ENCODE results near the gene THOC2. TPM values are rescaled to one million over a fixed set of nuclear protein-coding genes. Genes with fewer than 3 reads are reported as not detected.
"Not testable (repeated sequence)": the region's sequence is repeated elsewhere in the genome, so short reads cannot be mapped to it uniquely, and the experiment has no call there.

The THOC2 gene
- total and polyA plus RNA-seq, 2 donors = 77.4 to 82.1 TPM

DNA sequence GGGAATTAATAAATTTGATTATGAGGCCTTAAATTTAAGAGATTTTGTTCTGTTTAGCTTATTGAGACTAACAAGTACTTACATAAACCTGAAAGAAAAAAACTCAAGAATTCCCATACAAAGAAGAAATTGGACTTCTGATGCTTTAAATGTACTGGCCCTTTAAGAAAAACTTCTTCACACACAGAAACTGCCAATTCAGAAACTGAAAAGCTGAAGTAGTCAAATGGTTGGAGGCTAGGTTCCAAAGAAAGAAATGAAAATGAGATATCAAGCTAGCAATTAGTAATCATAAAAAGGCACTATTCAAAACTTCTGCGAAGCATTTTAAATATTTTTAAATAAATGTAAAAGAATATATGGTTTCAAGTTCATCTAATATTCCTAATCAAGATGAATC lies 151.3 kb downstream of the THOC2 start:
- no peak for DNase-seq (ENCODE audit: low read depth in 6 of 9, low spot score in 9 of 9)
- Histone ChIP-seq H3K27me3 (ENCODE audit: control insufficient read depth in 2 of 2, insufficient read depth in 1 of 2, low read length in 1 of 2) (no peaks in the 10 kb centered on the region), H3K4me1 (ENCODE audit: control insufficient read depth in 2 of 2, insufficient read depth in 2 of 2, low read length in 2 of 2) (no peaks in the 10 kb centered on the region), H3K27ac (ENCODE audit: low read depth in 1 of 2, low read length in 1 of 2) (no peak overlapping the region), H3K9me3 (ENCODE audit: control insufficient read depth in 2 of 2, insufficient read depth in 1 of 2, low read length in 1 of 2) (no peaks in the 10 kb centered on the region), H3K4me3 (ENCODE audit: low read length in 2 of 2) (no peak overlapping the region), H3K36me3 (ENCODE audit: control insufficient read depth in 2 of 2, insufficient read depth in 2 of 2, low read length in 1 of 2) (no peaks in the 10 kb centered on the region)
- 71% methylated on average over 1 of the region's 1 CpG for WGBS

DNA sequence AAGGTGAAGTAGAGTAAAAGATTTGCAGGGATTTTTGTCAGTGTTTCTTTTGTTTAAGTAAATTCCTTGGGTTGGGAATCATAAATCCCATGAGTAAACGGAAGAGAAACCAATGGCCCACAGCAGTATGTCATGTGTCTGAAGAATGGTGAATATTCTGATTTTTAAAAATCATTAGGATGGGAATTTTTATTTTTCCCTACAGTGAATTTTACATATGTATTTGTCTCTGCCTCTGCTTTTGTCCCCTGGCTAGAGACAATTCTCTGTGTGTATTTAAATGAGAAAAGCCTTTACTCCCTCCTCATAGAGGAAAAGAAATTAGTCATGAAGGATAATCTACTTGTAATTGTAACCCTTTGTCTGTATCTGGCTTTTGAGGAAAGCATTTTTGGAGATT lies 152.1 kb downstream of the THOC2 start:
- DNase-seq (ENCODE audit: low read depth in 6 of 9, low spot score in 9 of 9) = no peak
- Histone ChIP-seq H3K4me3 (ENCODE audit: low read length in 2 of 2) (no peak overlapping the region), H3K36me3 (ENCODE audit: control insufficient read depth in 2 of 2, insufficient read depth in 2 of 2, low read length in 1 of 2) (no peaks in the 10 kb centered on the region), H3K9me3 (ENCODE audit: control insufficient read depth in 2 of 2, insufficient read depth in 1 of 2, low read length in 1 of 2) (no peaks in the 10 kb centered on the region), H3K27me3 (ENCODE audit: control insufficient read depth in 2 of 2, insufficient read depth in 1 of 2, low read length in 1 of 2) (no peaks in the 10 kb centered on the region), H3K4me1 (ENCODE audit: control insufficient read depth in 2 of 2, insufficient read depth in 2 of 2, low read length in 2 of 2) (no peaks in the 10 kb centered on the region), H3K27ac (ENCODE audit: low read depth in 1 of 2, low read length in 1 of 2) (no peak overlapping the region)
- 95% methylated on average over 1 of the region's 1 CpG for WGBS

DNA sequence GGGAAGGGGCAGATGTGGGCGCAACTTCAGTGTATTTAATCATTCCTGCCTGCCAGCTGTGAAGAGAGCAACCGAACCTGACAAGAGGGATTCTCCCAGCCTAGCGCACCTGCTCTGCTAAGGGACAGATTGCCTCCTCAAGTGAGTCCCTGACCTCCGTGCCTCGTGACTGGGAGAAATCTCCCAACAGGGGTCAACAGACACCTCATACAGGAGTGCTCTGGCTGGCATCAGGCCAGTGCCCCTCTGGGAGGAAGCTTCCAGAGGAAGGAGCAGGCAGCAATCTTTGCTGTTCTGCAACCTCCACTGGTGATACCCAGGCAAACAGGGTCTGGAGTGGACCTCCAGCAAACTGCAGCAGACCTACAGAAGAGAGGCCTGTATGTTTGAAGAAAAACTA lies 158.8 kb downstream of the THOC2 start:
- not testable (repeated sequence) for DNase-seq (ENCODE audit: low read depth in 6 of 9, low spot score in 9 of 9); H3K27ac ChIP-seq (ENCODE audit: low read depth in 1 of 2, low read length in 1 of 2); H3K4me1 ChIP-seq (ENCODE audit: control insufficient read depth in 2 of 2, insufficient read depth in 2 of 2, low read length in 2 of 2); H3K9me3 ChIP-seq (ENCODE audit: control insufficient read depth in 2 of 2, insufficient read depth in 1 of 2, low read length in 1 of 2); H3K27me3 ChIP-seq (ENCODE audit: control insufficient read depth in 2 of 2, insufficient read depth in 1 of 2, low read length in 1 of 2); H3K36me3 ChIP-seq (ENCODE audit: control insufficient read depth in 2 of 2, insufficient read depth in 2 of 2, low read length in 1 of 2); H3K4me3 ChIP-seq (ENCODE audit: low read length in 2 of 2)
- 95% methylated on average over 5 of the region's 5 CpGs for WGBS

DNA sequence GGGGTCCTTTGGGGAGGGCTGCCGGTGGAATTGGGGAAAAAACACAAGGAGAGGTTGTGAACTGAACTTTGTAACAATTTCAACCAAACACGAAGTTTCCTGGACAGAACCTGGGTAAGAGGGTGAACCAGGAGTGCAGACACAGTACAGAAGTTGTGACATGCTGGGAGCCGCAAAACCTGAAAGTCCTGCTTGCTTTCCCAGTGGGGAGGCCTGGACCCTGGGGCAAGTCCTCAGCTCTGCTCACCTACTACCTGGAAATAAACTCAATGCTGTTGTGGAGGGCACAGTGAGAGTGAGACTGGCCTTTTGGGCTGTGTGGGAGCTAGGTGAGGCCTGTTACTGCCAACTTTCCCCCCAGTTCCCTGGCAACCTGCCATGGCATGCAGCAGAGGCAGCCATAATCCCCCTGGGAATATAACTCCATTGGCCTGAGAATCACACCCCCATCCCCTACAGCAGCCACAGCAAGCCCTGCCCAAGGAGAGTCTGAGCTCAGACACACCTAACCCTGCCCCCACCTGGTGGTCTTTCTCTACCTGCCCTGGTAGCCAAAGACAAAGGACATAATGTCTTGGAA lies 162.8 kb downstream of the THOC2 start:
- 92% methylated on average over 3 of the region's 3 CpGs for WGBS
- Histone ChIP-seq H3K27ac (ENCODE audit: low read depth in 1 of 2, low read length in 1 of 2) (no peak overlapping the region), H3K4me3 (ENCODE audit: low read length in 2 of 2) (no peak overlapping the region), H3K36me3 (ENCODE audit: control insufficient read depth in 2 of 2, insufficient read depth in 2 of 2, low read length in 1 of 2) (no peaks in the 10 kb centered on the region), H3K4me1 (ENCODE audit: control insufficient read depth in 2 of 2, insufficient read depth in 2 of 2, low read length in 2 of 2) (no peaks in the 10 kb centered on the region), H3K9me3 (ENCODE audit: control insufficient read depth in 2 of 2, insufficient read depth in 1 of 2, low read length in 1 of 2) (peaks cover 0 to 5% of the 10 kb centered on the region in 2 donors), H3K27me3 (ENCODE audit: control insufficient read depth in 2 of 2, insufficient read depth in 1 of 2, low read length in 1 of 2) (no peaks in the 10 kb centered on the region)
- DNase-seq (ENCODE audit: low read depth in 6 of 9, low spot score in 9 of 9) = no peak

DNA sequence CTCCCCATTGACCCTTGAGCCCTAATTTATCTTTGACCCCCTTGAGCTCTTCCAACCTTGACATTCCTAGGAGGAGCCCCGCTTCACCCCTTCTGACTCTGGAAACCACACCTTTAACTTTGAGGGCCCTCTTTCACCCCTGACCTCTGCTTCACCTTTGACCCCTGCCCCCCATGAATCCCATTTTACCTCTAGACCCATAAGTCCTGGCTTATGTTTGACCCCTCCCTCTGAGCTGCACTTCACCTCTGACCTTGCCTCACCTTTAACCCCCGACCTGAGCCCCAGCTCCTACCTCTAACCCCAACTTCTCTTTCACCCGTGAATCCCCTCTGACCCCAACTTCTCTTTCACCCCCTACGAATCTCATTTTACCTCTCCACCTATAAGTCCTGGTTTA lies 169.7 kb downstream of the THOC2 start:
- Histone ChIP-seq H3K27me3 (ENCODE audit: control insufficient read depth in 2 of 2, insufficient read depth in 1 of 2, low read length in 1 of 2) (no peaks in the 10 kb centered on the region), H3K9me3 (ENCODE audit: control insufficient read depth in 2 of 2, insufficient read depth in 1 of 2, low read length in 1 of 2) (peaks cover 0 to 5% of the 10 kb centered on the region in 2 donors), H3K27ac (ENCODE audit: low read depth in 1 of 2, low read length in 1 of 2) (no peak overlapping the region), H3K4me1 (ENCODE audit: control insufficient read depth in 2 of 2, insufficient read depth in 2 of 2, low read length in 2 of 2) (no peaks in the 10 kb centered on the region), H3K4me3 (ENCODE audit: low read length in 2 of 2) (no peak overlapping the region), H3K36me3 (ENCODE audit: control insufficient read depth in 2 of 2, insufficient read depth in 2 of 2, low read length in 1 of 2) (no peaks in the 10 kb centered on the region)
- DNase-seq (ENCODE audit: low read depth in 6 of 9, low spot score in 9 of 9) = no peak
- WGBS = 94% methylated on average over 4 of the region's 4 CpGs

DNA sequence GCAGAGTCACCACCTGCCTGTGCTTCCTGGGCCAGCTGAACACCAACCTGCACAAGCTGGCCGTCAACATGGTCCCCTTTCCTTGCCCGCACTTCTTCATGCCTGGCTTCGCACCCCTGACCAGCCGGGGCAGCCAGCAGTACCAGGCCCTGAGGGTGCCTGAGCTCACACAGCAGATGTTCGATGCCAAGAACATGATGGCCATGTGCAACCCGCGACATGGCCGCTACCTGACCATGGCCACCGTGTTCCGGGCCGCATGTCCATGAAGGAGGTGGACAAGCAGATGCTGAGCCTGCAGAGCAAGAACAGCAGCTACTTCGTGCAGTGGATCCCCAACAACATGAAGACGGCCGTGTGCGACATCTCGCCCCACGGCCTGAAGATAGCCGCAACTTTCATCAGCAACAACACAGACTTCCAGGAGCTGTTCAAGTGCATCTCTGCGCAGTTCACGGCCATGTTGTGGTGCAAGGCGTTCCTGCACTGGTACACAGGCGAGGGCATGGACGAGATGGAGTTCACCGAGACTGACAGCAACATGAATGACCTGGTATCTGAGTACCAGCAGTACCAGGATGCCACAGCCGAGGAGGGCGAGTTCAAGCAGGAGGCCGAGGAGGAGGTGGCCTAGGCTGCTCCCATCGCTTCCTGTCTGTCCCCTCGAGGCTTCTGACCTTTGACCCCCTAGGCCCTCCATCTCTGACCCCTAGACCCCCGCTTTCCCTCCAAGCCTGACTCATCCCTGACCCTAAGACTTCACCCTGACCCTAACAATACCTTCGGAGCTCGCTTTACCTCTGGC lies 170.3 kb downstream of the THOC2 start:
- no peak for DNase-seq (ENCODE audit: low read depth in 6 of 9, low spot score in 9 of 9)
- no peaks in the 10 kb centered on the region for H3K27me3 ChIP-seq (ENCODE audit: control insufficient read depth in 2 of 2, insufficient read depth in 1 of 2, low read length in 1 of 2)
- 96% methylated on average over 32 of the region's 32 CpGs for WGBS
- no peak overlapping the region for H3K4me3 ChIP-seq (ENCODE audit: low read length in 2 of 2)
- no peaks in the 10 kb centered on the region for H3K4me1 ChIP-seq (ENCODE audit: control insufficient read depth in 2 of 2, insufficient read depth in 2 of 2, low read length in 2 of 2)
- peaks cover 0 to 5% of the 10 kb centered on the region in 2 donors for H3K9me3 ChIP-seq (ENCODE audit: control insufficient read depth in 2 of 2, insufficient read depth in 1 of 2, low read length in 1 of 2)
- no peaks in the 10 kb centered on the region for H3K36me3 ChIP-seq (ENCODE audit: control insufficient read depth in 2 of 2, insufficient read depth in 2 of 2, low read length in 1 of 2)
- H3K27ac ChIP-seq (ENCODE audit: low read depth in 1 of 2, low read length in 1 of 2) = no peak overlapping the region

DNA sequence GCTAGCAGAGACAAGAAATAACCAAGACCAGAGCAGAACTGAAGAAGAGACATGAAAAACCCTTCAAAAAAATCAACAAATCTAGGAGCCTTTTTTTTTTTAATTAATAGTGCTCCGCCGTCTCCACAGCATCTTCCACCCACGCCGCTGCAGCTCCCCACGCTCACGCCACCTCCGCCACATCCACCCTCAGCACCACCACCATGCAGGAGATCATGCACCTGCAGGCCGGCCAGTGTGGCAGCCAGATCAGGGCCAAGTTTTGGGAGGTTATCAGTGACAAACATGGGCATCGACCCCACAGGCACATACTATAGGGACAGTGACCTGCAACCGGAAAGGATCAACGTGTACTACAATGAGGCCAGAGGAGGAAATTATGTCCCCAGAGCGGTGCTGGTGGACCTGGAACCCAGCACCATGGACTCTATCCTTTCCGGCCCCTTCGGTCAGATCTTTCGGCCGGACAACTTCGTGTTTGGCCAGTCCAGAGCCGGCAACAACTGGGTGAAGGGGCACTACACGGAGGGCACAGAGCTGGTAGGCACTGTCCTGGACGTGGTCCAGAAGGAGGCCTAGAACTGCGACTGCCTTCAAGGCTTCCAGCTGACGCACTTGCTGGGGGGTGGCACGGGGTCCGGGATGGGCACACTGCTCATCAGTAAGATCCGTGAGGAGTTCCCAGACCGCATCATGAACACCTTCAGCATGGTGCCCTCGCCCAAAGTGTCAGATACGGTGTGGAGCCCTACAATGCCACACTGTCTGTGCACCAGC lies 171.2 kb downstream of the THOC2 start:
- Histone ChIP-seq H3K9me3 (ENCODE audit: control insufficient read depth in 2 of 2, insufficient read depth in 1 of 2, low read length in 1 of 2) (peaks cover 0 to 5% of the 10 kb centered on the region in 2 donors), H3K36me3 (ENCODE audit: control insufficient read depth in 2 of 2, insufficient read depth in 2 of 2, low read length in 1 of 2) (no peaks in the 10 kb centered on the region), H3K4me1 (ENCODE audit: control insufficient read depth in 2 of 2, insufficient read depth in 2 of 2, low read length in 2 of 2) (no peaks in the 10 kb centered on the region), H3K4me3 (ENCODE audit: low read length in 2 of 2) (no peak overlapping the region), H3K27me3 (ENCODE audit: control insufficient read depth in 2 of 2, insufficient read depth in 1 of 2, low read length in 1 of 2) (no peaks in the 10 kb centered on the region), H3K27ac (ENCODE audit: low read depth in 1 of 2, low read length in 1 of 2) (no peak overlapping the region)
- DNase-seq (ENCODE audit: low read depth in 6 of 9, low spot score in 9 of 9) = no peak
- WGBS = 96% methylated on average over 28 of the region's 28 CpGs

DNA sequence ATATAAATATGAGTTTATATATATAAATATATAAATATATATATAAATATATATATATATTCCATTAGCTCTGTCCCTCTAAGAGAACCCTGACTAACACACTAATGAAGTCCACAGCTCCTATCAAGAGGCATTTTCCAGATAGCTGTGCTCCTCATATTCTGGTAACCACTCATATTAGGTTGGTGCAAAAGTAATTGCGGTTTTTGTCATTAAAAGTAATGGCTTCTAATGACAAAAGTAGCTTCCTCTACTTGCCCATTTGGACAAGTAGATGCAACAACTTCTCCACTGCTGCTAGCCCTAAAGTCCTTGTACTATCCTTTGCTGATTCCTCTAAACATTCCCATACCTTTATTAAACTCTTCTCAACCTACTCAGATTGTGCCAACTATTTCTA lies 182.0 kb downstream of the THOC2 start:
- Histone ChIP-seq H3K27ac (ENCODE audit: low read depth in 1 of 2, low read length in 1 of 2) (no peak overlapping the region), H3K27me3 (ENCODE audit: control insufficient read depth in 2 of 2, insufficient read depth in 1 of 2, low read length in 1 of 2) (no peaks in the 10 kb centered on the region), H3K4me3 (ENCODE audit: low read length in 2 of 2) (no peak overlapping the region), H3K9me3 (ENCODE audit: control insufficient read depth in 2 of 2, insufficient read depth in 1 of 2, low read length in 1 of 2) (no peaks in the 10 kb centered on the region), H3K36me3 (ENCODE audit: control insufficient read depth in 2 of 2, insufficient read depth in 2 of 2, low read length in 1 of 2) (no peaks in the 10 kb centered on the region), H3K4me1 (ENCODE audit: control insufficient read depth in 2 of 2, insufficient read depth in 2 of 2, low read length in 2 of 2) (no peaks in the 10 kb centered on the region)
- 98% methylated on average over 1 of the region's 1 CpG for WGBS
- DNase-seq (ENCODE audit: low read depth in 6 of 9, low spot score in 9 of 9) = no peak

Measured in thymus (tissue), 11 donors.